ENCODE data around the gene CBY1. TPM values are rescaled to one million over a fixed set of nuclear protein-coding genes. Genes with fewer than 3 reads are reported as not detected.

Gene CBY1
- polyA plus RNA-seq, 1 of the 3 experiments (the other 2 are of a cell fraction): 21.8 TPM

- no peak for DNase-seq
- Histone ChIP-seq H3K9me3 (no peaks in the 10 kb centered on the region), H3K4me1 (ENCODE audit: control insufficient read depth in 1 of 2, insufficient read depth in 2 of 2, low read depth in 1 of 2, low read length in 1 of 2) (no peaks in the 10 kb centered on the region), H3K79me2 (ENCODE audit: insufficient read depth) (no peaks in the 10 kb centered on the region), H3K27ac (ENCODE audit: low read depth in 2 of 2, low read length in 1 of 2) (no peak overlapping the region), H2AFZ (ENCODE audit: low read depth) (no peak overlapping the region), H3K4me3 (ENCODE audit: low read depth in 2 of 2, low read length in 1 of 2) (no peak overlapping the region), H3K27me3 (ENCODE audit: insufficient read depth) (no peaks in the 10 kb centered on the region), H4K20me1 (ENCODE audit: insufficient read depth) (no peaks in the 10 kb centered on the region), H3K36me3 (replicated peaks in 1 of 2; ENCODE audit: control insufficient read depth in 1 of 2, insufficient read depth in 2 of 2, low read length in 1 of 2) (no peaks in the 10 kb centered on the region), H3F3A (replicated peaks; ENCODE audit: insufficient read depth) (no peaks in the 10 kb centered on the region), H3K4me2 (no peak overlapping the region), H3K9me2 (no peaks in the 10 kb centered on the region), H3K9ac (no peak overlapping the region)
- ChIA-PET CTCF (no interaction called here), POLR2A (no interaction called here)
- TF ChIP-seq RCOR1 (IDR thresholded peaks at IDR 0.05; ENCODE audit: low read length) (no peak), MEF2A (IDR thresholded peaks at IDR 0.05; ENCODE audit: borderline replicate concordance, low read depth) (no peak), RAD21 (IDR thresholded peaks at IDR 0.05; ENCODE audit: low read length) (no peak), FOXM1 (IDR thresholded peaks at IDR 0.05; ENCODE audit: low read depth) (no peak), EP300 (IDR thresholded peaks at IDR 0.05; ENCODE audit: borderline replicate concordance in 1 of 2, low read depth in 1 of 2, low read length in 1 of 2) (no peak), IRF3 (IDR thresholded peaks at IDR 0.05; ENCODE audit: low read depth, low read length) (no peak), NRF1 (IDR thresholded peaks at IDR 0.05; ENCODE audit: low read depth, low read length) (no peak), YY1 (IDR thresholded peaks at IDR 0.05; ENCODE audit: low read depth) (no peak), USF1 (IDR thresholded peaks at IDR 0.05; ENCODE audit: borderline replicate concordance, low read depth) (no peak), RXRA (IDR thresholded peaks at IDR 0.05; ENCODE audit: borderline replicate concordance, low read depth) (no peak), TCF12 (IDR thresholded peaks at IDR 0.05) (no peak), CHD2 (IDR thresholded peaks at IDR 0.05; ENCODE audit: low read length, partially characterized antibody) (no peak), MAX (IDR thresholded peaks at IDR 0.05; ENCODE audit: low read depth) (no peak)
- TF ChIP-seq, protein P1, sequence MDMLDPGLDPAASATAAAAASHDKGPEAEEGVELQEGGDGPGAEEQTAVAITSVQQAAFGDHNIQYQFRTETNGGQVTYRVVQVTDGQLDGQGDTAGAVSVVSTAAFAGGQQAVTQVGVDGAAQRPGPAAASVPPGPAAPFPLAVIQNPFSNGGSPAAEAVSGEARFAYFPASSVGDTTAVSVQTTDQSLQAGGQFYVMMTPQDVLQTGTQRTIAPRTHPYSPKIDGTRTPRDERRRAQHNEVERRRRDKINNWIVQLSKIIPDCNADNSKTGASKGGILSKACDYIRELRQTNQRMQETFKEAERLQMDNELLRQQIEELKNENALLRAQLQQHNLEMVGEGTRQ (IDR thresholded peaks at IDR 0.05; ENCODE audit: borderline replicate concordance, low read depth, low read length): no peak
- 88% methylated on average over 5 of the region's 5 CpGs for WGBS (ENCODE audit: low lambda C conversion rate)
Measured at GRCh38 chr22:38649841-38650522, 6.5 kb upstream of the CBY1 start.

- H3K36me3 ChIP-seq (replicated peaks in 1 of 2; ENCODE audit: control insufficient read depth in 1 of 2, insufficient read depth in 2 of 2, low read length in 1 of 2): no peaks in the 10 kb centered on the region
- POLR2A ChIA-PET: no interaction called here
- H3K4me3 ChIP-seq (ENCODE audit: low read depth in 2 of 2, low read length in 1 of 2): no peak overlapping the region
- no peak overlapping the region for H3K27ac ChIP-seq (ENCODE audit: low read depth in 2 of 2, low read length in 1 of 2)
- DNase-seq: no peak
- no peaks in the 10 kb centered on the region for H3K9me2 ChIP-seq
- no peaks in the 10 kb centered on the region for H4K20me1 ChIP-seq (ENCODE audit: insufficient read depth)
- no peaks in the 10 kb centered on the region for H3F3A ChIP-seq (replicated peaks; ENCODE audit: insufficient read depth)
- CTCF ChIA-PET: no interaction called here
- H3K4me2 ChIP-seq: no peak overlapping the region
- no peaks in the 10 kb centered on the region for H3K27me3 ChIP-seq (ENCODE audit: insufficient read depth)
- no peak for TF ChIP-seq SMC3 (IDR thresholded peaks at IDR 0.05; ENCODE audit: low read depth, low read length)
- no peak for TF ChIP-seq USF1 (IDR thresholded peaks at IDR 0.05; ENCODE audit: borderline replicate concordance, low read depth)
- no peak for TF ChIP-seq MXI1 (IDR thresholded peaks at IDR 0.05; ENCODE audit: low read depth, low read length)
- TF ChIP-seq GABPA (IDR thresholded peaks at IDR 0.05; ENCODE audit: low read depth): no peak
- no peaks in the 10 kb centered on the region for H3K9me3 ChIP-seq
- H2AFZ ChIP-seq (ENCODE audit: low read depth): no peak overlapping the region
- H3K79me2 ChIP-seq (ENCODE audit: insufficient read depth): peaks cover 12% of the 10 kb centered on the region
- no peak overlapping the region for H3K9ac ChIP-seq
- H3K4me1 ChIP-seq (ENCODE audit: control insufficient read depth in 1 of 2, insufficient read depth in 2 of 2, low read depth in 1 of 2, low read length in 1 of 2): peaks cover 0 to 5% of the 10 kb centered on the region in 2 experiments; a peak in 1 of 4 replicates
Measured at GRCh38 chr22:38652859-38653258, 3.6 kb upstream of the CBY1 start.

Data from SK-N-SH (cell line).